Measurements from ENCODE around the gene FBXO36. TPM values are rescaled to one million over a fixed set of nuclear protein-coding genes. Genes with fewer than 3 reads are reported as not detected.

The FBXO36 gene
- total and polyA plus RNA-seq, 2 experiments from 2014 or later = 5.8 to 7.6 TPM

DNA sequence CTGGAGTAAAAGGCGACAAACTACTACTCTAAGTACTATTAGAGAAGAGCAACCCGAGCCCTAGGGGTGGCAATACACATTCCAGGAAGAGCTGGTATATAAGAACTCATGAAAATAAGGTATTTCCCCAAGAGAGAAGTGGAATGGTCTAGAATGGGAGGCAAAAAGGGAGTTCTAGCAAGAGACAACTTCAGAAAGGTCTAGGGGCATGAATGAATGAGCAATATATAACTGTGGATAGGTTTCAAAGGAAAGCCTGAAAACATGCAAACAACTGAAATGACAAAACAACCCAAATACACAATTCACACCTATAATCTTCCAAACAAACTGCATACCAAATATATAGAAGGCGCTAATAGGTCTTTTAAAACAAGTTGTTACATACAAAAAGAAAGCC is 22.7 kb upstream of the FBXO36 start:
- Histone ChIP-seq H3K79me2 (replicated peaks; ENCODE audit: insufficient read depth) (peaks cover 100% of the 10 kb centered on the region), H3K4me3 (no peak overlapping the region), H3K4me1 (ENCODE audit: insufficient read depth) (peaks cover 12% of the 10 kb centered on the region; the same call in 1 of the 2 replicates), H3K4me2 (no peak overlapping the region), H4K20me1 (replicated peaks; ENCODE audit: insufficient read depth) (peaks cover 18% of the 10 kb centered on the region), H2AFZ (no peak overlapping the region), H3K9me2 (ENCODE audit: insufficient read depth) (no peaks in the 10 kb centered on the region), H3K36me3 (ENCODE audit: insufficient read depth) (no peaks in the 10 kb centered on the region), H3K27me3 (ENCODE audit: insufficient read depth) (no peaks in the 10 kb centered on the region), H3K27ac (ENCODE audit: low read depth) (no peak overlapping the region), H3F3A (replicated peaks; ENCODE audit: low read depth) (no peaks in the 10 kb centered on the region)
- no peaks in the 10 kb centered on the region for H3K9me3 Mint-ChIP-seq
- peak overlapping the region; percentile 48 for H3K27ac Mint-ChIP-seq
- DNase-seq (ENCODE audit: low spot score) = no peak
- no peaks in the 10 kb centered on the region for H3K27me3 Mint-ChIP-seq (ENCODE audit: insufficient read depth, low read depth, poor library complexity)
- peaks cover 4% of the 10 kb centered on the region; the same call in 1 of the 3 replicates for H3K36me3 Mint-ChIP-seq (ENCODE audit: low read depth)
- H3K4me1 Mint-ChIP-seq = peaks cover 21% of the 10 kb centered on the region; the same call in 2 of the 3 replicates
- H3K4me3 Mint-ChIP-seq = no peak overlapping the region
- ATAC-seq = no peak
- TF ChIP-seq, protein P1, sequence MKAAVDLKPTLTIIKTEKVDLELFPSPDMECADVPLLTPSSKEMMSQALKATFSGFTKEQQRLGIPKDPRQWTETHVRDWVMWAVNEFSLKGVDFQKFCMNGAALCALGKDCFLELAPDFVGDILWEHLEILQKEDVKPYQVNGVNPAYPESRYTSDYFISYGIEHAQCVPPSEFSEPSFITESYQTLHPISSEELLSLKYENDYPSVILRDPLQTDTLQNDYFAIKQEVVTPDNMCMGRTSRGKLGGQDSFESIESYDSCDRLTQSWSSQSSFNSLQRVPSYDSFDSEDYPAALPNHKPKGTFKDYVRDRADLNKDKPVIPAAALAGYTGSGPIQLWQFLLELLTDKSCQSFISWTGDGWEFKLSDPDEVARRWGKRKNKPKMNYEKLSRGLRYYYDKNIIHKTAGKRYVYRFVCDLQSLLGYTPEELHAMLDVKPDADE (IDR thresholded peaks at IDR 0.05) = no peak
- TF ChIP-seq, protein P2, sequence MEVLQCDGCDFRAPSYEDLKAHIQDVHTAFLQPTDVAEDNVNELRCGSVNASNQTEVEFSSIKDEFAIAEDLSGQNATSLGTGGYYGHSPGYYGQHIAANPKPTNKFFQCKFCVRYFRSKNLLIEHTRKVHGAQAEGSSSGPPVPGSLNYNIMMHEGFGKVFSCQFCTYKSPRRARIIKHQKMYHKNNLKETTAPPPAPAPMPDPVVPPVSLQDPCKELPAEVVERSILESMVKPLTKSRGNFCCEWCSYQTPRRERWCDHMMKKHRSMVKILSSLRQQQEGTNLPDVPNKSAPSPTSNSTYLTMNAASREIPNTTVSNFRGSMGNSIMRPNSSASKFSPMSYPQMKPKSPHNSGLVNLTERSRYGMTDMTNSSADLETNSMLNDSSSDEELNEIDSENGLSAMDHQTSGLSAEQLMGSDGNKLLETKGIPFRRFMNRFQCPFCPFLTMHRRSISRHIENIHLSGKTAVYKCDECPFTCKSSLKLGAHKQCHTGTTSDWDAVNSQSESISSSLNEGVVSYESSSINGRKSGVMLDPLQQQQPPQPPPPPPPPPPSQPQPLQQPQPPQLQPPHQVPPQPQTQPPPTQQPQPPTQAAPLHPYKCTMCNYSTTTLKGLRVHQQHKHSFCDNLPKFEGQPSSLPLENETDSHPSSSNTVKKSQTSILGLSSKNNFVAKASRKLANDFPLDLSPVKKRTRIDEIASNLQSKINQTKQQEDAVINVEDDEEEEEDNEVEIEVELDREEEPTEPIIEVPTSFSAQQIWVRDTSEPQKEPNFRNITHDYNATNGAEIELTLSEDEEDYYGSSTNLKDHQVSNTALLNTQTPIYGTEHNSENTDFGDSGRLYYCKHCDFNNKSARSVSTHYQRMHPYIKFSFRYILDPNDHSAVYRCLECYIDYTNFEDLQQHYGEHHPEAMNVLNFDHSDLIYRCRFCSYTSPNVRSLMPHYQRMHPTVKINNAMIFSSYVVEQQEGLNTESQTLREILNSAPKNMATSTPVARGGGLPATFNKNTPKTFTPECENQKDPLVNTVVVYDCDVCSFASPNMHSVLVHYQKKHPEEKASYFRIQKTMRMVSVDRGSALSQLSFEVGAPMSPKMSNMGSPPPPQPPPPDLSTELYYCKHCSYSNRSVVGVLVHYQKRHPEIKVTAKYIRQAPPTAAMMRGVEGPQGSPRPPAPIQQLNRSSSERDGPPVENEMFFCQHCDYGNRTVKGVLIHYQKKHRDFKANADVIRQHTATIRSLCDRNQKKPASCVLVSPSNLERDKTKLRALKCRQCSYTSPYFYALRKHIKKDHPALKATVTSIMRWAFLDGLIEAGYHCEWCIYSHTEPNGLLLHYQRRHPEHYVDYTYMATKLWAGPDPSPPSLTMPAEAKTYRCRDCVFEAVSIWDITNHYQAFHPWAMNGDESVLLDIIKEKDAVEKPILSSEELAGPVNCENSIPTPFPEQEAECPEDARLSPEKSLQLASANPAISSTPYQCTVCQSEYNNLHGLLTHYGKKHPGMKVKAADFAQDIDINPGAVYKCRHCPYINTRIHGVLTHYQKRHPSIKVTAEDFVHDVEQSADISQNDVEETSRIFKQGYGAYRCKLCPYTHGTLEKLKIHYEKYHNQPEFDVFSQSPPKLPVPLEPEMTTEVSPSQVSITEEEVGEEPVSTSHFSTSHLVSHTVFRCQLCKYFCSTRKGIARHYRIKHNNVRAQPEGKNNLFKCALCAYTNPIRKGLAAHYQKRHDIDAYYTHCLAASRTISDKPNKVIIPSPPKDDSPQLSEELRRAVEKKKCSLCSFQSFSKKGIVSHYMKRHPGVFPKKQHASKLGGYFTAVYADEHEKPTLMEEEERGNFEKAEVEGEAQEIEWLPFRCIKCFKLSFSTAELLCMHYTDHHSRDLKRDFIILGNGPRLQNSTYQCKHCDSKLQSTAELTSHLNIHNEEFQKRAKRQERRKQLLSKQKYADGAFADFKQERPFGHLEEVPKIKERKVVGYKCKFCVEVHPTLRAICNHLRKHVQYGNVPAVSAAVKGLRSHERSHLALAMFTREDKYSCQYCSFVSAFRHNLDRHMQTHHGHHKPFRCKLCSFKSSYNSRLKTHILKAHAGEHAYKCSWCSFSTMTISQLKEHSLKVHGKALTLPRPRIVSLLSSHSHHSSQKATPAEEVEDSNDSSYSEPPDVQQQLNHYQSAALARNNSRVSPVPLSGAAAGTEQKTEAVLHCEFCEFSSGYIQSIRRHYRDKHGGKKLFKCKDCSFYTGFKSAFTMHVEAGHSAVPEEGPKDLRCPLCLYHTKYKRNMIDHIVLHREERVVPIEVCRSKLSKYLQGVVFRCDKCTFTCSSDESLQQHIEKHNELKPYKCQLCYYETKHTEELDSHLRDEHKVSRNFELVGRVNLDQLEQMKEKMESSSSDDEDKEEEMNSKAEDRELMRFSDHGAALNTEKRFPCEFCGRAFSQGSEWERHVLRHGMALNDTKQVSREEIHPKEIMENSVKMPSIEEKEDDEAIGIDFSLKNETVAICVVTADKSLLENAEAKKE (CRISPR knock-in tag; IDR thresholded peaks at IDR 0.05) = no peak
- TF ChIP-seq, protein P3, sequence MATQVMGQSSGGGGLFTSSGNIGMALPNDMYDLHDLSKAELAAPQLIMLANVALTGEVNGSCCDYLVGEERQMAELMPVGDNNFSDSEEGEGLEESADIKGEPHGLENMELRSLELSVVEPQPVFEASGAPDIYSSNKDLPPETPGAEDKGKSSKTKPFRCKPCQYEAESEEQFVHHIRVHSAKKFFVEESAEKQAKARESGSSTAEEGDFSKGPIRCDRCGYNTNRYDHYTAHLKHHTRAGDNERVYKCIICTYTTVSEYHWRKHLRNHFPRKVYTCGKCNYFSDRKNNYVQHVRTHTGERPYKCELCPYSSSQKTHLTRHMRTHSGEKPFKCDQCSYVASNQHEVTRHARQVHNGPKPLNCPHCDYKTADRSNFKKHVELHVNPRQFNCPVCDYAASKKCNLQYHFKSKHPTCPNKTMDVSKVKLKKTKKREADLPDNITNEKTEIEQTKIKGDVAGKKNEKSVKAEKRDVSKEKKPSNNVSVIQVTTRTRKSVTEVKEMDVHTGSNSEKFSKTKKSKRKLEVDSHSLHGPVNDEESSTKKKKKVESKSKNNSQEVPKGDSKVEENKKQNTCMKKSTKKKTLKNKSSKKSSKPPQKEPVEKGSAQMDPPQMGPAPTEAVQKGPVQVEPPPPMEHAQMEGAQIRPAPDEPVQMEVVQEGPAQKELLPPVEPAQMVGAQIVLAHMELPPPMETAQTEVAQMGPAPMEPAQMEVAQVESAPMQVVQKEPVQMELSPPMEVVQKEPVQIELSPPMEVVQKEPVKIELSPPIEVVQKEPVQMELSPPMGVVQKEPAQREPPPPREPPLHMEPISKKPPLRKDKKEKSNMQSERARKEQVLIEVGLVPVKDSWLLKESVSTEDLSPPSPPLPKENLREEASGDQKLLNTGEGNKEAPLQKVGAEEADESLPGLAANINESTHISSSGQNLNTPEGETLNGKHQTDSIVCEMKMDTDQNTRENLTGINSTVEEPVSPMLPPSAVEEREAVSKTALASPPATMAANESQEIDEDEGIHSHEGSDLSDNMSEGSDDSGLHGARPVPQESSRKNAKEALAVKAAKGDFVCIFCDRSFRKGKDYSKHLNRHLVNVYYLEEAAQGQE (IDR thresholded peaks at IDR 0.05; ENCODE audit: unreplicated experiment) = no peak
- TF ChIP-seq POLR2AphosphoS5 (IDR thresholded peaks at IDR 0.05; ENCODE audit: low read depth) (no peak), EZH2phosphoT487 (IDR thresholded peaks at IDR 0.05; ENCODE audit: unreplicated experiment) (no peak), STAT1 (IDR thresholded peaks at IDR 0.05; ENCODE audit: unreplicated experiment) (no peak), NANOG (IDR thresholded peaks at IDR 0.05; ENCODE audit: borderline replicate concordance) (no peak), CREB1 (CRISPR knock-in tag; IDR thresholded peaks at IDR 0.05; ENCODE audit: low read depth) (no peak), ZNF114 (CRISPR knock-in tag; IDR thresholded peaks at IDR 0.05) (no peak), ZNF331 (CRISPR knock-in tag; IDR thresholded peaks at IDR 0.05; ENCODE audit: low read depth) (no peak)
- TF ChIP-seq, protein P4, sequence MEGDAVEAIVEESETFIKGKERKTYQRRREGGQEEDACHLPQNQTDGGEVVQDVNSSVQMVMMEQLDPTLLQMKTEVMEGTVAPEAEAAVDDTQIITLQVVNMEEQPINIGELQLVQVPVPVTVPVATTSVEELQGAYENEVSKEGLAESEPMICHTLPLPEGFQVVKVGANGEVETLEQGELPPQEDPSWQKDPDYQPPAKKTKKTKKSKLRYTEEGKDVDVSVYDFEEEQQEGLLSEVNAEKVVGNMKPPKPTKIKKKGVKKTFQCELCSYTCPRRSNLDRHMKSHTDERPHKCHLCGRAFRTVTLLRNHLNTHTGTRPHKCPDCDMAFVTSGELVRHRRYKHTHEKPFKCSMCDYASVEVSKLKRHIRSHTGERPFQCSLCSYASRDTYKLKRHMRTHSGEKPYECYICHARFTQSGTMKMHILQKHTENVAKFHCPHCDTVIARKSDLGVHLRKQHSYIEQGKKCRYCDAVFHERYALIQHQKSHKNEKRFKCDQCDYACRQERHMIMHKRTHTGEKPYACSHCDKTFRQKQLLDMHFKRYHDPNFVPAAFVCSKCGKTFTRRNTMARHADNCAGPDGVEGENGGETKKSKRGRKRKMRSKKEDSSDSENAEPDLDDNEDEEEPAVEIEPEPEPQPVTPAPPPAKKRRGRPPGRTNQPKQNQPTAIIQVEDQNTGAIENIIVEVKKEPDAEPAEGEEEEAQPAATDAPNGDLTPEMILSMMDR (conservative IDR thresholded peaks at IDR 0.05; ENCODE audit: low read depth in 2 of 2) = no peak
